Measurements from ENCODE around the gene RFX6.

The RFX6 gene

DNA sequence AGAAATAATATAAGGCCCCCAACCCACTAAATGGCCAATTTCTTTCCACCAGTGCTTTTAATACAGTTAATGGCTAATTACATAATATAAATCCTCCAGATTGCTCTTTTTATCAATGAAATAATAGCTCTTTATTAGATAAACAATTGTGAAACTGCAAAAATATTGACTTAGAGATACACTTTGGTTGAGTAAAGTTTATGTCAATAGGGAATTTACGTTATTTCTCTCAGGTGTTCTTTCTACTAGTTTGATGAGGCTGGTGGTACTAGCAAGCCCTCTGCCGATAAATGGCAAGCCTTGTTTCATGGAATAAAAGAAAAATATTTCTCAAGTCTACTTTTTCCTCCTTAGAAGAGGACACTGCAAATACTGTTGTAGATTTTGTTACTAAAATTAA lies 18.9 kb downstream of the RFX6 start:
- no peak for DNase-seq (ENCODE audit: low spot score)

- DNase-seq (ENCODE audit: low spot score), result no peak
Measured at GRCh38 chr6:116902634-116903033, 25.6 kb downstream of the RFX6 start.

GRCh38 chr6:116922853-116923548 lies 46.0 kb downstream of the RFX6 start:
- no peak for DNase-seq (ENCODE audit: low spot score)

- no peak for DNase-seq (ENCODE audit: low spot score)
Measured at GRCh38 chr6:116924245-116924644, 47.2 kb downstream of the RFX6 start.

GRCh38 chr6:116925088-116925794 lies 48.2 kb downstream of the RFX6 start:
- DNase-seq (ENCODE audit: low spot score), result no peak

GRCh38 chr6:116928677-116929076 lies 51.6 kb downstream of the RFX6 start:
- DNase-seq (ENCODE audit: low spot score), result no peak

- no peak for DNase-seq (ENCODE audit: low spot score)
Measured at GRCh38 chr6:116929825-116930224, 52.8 kb downstream of the RFX6 start.

- no peak for DNase-seq (ENCODE audit: low spot score)
Measured at GRCh38 chr6:116931456-116931855, 54.4 kb downstream of the RFX6 start.

DNA sequence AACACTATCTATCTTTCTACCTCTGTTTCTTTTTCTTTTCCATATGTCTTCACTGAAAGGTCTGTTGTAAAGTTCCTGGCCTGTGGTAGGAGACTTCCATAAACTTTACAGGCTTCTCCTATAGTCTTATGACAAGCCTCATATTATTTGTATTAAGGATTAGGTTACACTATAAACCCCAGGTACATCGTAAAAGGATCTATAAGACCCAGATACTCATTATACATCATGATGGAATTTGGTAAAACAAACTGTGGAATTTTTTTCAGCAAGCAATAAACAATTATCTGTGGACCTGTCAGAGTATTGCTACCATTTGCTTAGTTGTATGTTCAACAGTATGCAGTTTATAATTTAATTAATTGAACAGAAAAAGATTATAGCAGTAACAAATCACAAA lies 55.5 kb downstream of the RFX6 start:
- DNase-seq (ENCODE audit: low spot score), result no peak

GRCh38 chr6:116933485-116933884 lies 56.4 kb downstream of the RFX6 start:
- no peak for DNase-seq (ENCODE audit: low spot score)

DNA sequence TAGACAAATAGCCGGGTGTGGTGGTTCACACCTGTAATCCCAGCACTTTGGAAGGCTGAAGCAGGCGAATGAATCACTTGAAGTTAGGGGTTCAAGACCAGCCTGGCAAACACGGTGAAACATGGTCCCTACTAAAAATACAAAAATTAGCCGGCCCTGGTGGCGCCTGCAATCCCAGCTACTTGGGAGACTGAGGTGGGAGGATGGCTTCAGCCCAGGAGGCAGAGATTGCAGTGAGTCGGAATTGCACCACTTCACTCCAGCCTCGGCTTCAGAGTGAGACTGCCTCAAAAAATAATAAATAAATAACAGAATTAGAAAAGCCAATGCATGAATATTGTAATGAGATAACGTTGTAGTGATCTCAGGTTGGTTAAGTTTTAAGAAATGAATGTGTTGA lies 61.3 kb downstream of the RFX6 start:
- no peak for DNase-seq (ENCODE audit: low spot score)

DNA sequence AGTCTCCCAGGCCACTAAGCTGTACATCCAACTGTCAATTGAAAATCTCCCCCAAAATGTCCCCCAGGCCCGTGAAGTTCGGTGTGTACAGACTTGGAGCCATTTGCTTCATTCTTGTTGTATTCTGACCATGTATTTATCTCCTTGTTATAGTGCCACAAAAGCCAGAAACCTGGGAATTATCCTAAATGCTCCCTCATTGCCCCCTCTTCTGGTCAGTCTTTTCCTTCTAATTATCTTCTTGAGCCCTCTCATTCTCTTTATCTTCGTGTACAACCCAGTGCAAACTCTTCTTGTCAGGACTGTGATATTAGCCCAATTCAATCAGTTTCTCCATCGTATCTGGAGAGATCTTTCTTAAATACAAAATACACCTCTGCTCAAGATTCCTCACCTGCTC lies 64.7 kb downstream of the RFX6 start:
- DNase-seq (ENCODE audit: low spot score), result no peak

GRCh38 chr6:116945809-116946208 lies 68.8 kb downstream of the RFX6 start:
- DNase-seq (ENCODE audit: low spot score), result no peak

- no peak for DNase-seq (ENCODE audit: low spot score)
Measured at GRCh38 chr6:116948533-116949304, 71.7 kb downstream of the RFX6 start.

GRCh38 chr6:116949964-116950363 lies 72.9 kb downstream of the RFX6 start:
- no peak for DNase-seq (ENCODE audit: low spot score)

DNA sequence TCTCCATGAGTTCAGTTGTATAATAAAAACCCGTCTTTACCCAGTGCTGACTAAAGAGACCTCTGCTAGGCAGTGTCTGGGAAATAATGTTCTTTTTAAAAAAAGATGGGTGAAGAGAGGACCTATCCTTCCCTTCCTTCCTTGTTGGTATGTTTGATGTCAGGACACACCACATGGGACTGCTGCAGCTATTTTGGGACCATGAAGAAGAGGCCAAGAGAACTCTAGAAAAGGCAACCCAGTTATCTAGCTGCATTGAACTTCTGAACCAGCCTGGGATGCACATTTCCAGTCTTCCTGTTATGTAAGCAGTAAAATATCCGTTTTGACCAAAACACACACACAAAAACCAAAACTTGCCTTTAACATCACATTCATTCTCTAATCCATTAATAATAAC lies 77.3 kb downstream of the RFX6 start:
- DNase-seq (ENCODE audit: low spot score), result no peak

GRCh38 chr6:116954938-116955337 lies 77.9 kb downstream of the RFX6 start:
- no peak for DNase-seq (ENCODE audit: low spot score)

DNA sequence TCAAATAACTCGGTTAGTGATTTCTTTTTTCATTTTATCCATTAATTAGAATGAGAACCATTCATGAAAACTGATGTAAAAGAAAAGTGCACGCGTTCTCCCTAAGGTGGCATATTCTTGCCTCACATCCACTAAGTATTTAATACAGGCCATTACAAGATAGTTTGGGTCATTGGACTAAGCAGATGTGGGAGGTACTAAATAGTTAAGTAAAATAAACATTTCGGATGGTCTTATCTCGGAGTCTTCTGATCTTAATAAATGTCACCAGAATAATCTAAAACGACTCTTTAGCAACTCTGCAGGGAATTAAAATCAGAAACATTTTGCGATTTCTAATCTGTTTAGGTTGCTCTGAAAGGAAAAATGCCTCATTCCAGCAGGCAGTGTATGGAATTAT lies 78.7 kb downstream of the RFX6 start:
- DNase-seq (ENCODE audit: low spot score), result no peak

DNA sequence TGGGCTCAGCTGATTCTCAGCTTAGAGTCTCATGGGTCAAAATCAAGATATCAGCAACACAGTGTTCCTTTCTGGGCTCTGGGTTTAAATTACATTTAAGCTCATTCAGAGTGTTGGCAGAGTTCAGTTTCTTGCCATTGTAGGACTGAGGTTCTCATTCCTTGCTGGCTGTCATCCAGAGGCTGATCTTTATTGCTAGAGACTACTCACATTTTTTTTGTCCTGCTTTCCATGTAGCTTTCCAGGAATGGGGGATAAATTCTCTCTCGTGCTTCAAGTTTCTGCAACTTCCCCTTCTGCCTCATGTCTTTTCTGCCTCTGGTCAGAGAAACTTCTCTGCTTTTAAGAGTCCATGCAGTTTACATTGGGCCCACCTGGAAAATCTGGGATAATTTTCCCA lies 86.9 kb downstream of the RFX6 start:
- DNase-seq (ENCODE audit: low spot score), result no peak

DNA sequence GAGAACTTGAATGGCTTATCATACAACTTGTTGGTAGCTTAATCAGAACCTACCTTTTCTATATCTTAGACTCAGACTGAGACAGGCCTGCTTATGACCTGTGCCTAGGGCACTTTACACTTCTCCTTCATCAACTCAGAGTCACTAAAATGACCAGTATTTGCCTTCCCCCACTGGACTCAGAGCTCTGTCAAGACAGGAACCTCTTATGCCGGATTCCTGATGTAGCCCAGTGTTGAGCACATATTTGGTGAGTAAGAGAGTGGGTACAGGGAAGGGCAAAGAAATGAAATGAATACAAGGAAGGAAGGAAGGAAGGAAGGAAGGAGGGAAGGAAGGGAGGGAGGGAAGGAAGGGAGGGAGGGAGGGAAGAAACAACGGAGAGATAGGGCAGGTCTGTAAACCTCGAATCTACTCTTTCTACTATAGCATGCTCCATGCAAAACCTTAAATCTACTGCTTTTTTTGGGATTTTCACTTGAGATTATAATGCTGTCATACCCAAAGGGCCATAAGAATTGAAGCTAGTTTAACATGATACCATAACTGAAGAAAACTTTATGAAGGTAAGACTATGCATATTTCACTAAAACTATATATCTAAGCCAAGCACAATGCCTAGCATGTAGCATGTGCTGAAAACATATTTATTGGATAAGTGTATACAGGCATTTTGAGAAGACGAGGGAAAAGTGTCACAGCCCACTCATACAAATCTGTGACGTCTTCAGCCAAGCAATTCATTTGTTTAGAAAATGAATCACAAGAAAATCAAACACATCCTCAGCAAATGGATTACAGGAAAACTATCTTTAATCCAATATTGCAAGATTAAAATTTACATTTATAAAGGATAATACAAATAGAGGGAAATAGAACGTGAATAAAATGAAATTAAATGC lies 89.9 kb downstream of the RFX6 start:
- no peak for DNase-seq (ENCODE audit: low spot score)

- peak; percentile 12 for DNase-seq (ENCODE audit: low spot score)
Measured at GRCh38 chr6:116969211-116969863, 92.3 kb downstream of the RFX6 start.

- no peak for DNase-seq (ENCODE audit: low spot score)
Measured at GRCh38 chr6:116971959-116972358, 94.9 kb downstream of the RFX6 start.

Data from hepatic stellate cell (primary cell).